Trophoblast cell (in vitro differentiated cells and primary cell): Measurements from ENCODE around the gene COL25A1.

Experiments used
- DNase-seq, 2 donors: peaks; one replicate each; pipeline ENCODE4 v3.0.0-alpha.2; 2016
- H2AFZ ChIP-seq: 2 replicates; pipeline ENCODE4 v1.6.1; 2013; ENCODE audit warnings: low read length, moderate library complexity, mild to moderate bottlenecking; ENCODE audit not compliant: insufficient read depth, poor library complexity
- H2AK5ac ChIP-seq: 2 replicates; pipeline ENCODE4 v1.6.1; 2013; ENCODE audit warnings: mild to moderate bottlenecking, low read length
- H2BK120ac ChIP-seq: 2 replicates; pipeline ENCODE4 v1.6.1; 2013; ENCODE audit warnings: low read length, mild to moderate bottlenecking, moderate library complexity; ENCODE audit not compliant: insufficient read depth, poor library complexity
- H2BK12ac ChIP-seq: 2 replicates; pipeline ENCODE4 v1.6.1; 2013; ENCODE audit warnings: mild to moderate bottlenecking, low read length, moderate library complexity
- H2BK5ac ChIP-seq: 2 replicates; pipeline ENCODE4 v1.6.1; 2013; ENCODE audit warnings: low read length, low read depth, moderate library complexity, mild to moderate bottlenecking; ENCODE audit not compliant: poor library complexity
- H3K14ac ChIP-seq: 2 replicates; pipeline ENCODE4 v1.6.1; 2013; ENCODE audit warnings: mild to moderate bottlenecking, low read length
- H3K18ac ChIP-seq: 2 replicates; pipeline ENCODE4 v1.6.1; 2013; ENCODE audit warnings: mild to moderate bottlenecking, low read length
- H3K23ac ChIP-seq: 2 replicates; pipeline ENCODE4 v1.6.1; 2013; ENCODE audit warnings: low read length
- H3K27ac ChIP-seq: 2 replicates; pipeline ENCODE4 v1.5.1; 2013; ENCODE audit warnings: low read depth, mild to moderate bottlenecking, inconsistent platforms, low read length, moderate library complexity
- H3K27me3 ChIP-seq: 2 replicates; pipeline ENCODE4 v1.6.1; 2013; ENCODE audit warnings: inconsistent platforms, mild to moderate bottlenecking, low read length, moderate library complexity; ENCODE audit not compliant: insufficient read depth
- H3K36me3 ChIP-seq, 2 experiments: 1 replicate in 1 of 2; 2 replicates in 1 of 2; pipeline ENCODE4 v1.6.1; 2013; ENCODE audit warnings: low read length in 2 of 2, mild to moderate bottlenecking in 2 of 2, moderate library complexity in 1 of 2; ENCODE audit not compliant: insufficient read depth in 2 of 2, control insufficient read depth in 1 of 2
- H3K4ac ChIP-seq: 2 replicates; pipeline ENCODE4 v1.6.1; 2013; ENCODE audit warnings: low read depth, mild to moderate bottlenecking, low read length, moderate library complexity
- H3K4me1 ChIP-seq, 2 experiments: 1 replicate in 1 of 2; 2 replicates in 1 of 2; pipeline ENCODE4 v1.6.1; 2013; ENCODE audit warnings: low read length in 2 of 2, mild to moderate bottlenecking in 2 of 2, moderate library complexity in 1 of 2; ENCODE audit not compliant: insufficient read depth in 2 of 2, control insufficient read depth in 1 of 2
- H3K4me2 ChIP-seq: 2 replicates; pipeline ENCODE4 v1.6.1; 2013; ENCODE audit warnings: inconsistent platforms, mild to moderate bottlenecking, low read length, moderate library complexity
- H3K4me3 ChIP-seq: 2 replicates; pipeline ENCODE4 v1.5.1; 2013; ENCODE audit warnings: mild to moderate bottlenecking, low read depth, low read length, inconsistent platforms
- H3K79me1 ChIP-seq: one replicate; pipeline ENCODE4 v1.6.1; 2013; ENCODE audit warnings: low read length
- H3K79me2 ChIP-seq: 2 replicates; pipeline ENCODE4 v1.6.1; 2013; ENCODE audit warnings: low read length, mild to moderate bottlenecking; ENCODE audit not compliant: control insufficient read depth, insufficient read depth, poor library complexity
- H3K9ac ChIP-seq: 2 replicates; pipeline ENCODE4 v1.6.1; 2013; ENCODE audit warnings: mild to moderate bottlenecking, low read length
- H3K9me3 ChIP-seq: 2 replicates; pipeline ENCODE4 v1.6.1; 2013; ENCODE audit warnings: low read depth, mild to moderate bottlenecking, control low read depth, inconsistent platforms, low read length; ENCODE audit not compliant: insufficient read depth
- H4K12ac ChIP-seq: 2 replicates; pipeline ENCODE4 v1.6.1; 2013; ENCODE audit warnings: low read depth, mild to moderate bottlenecking, low read length, moderate library complexity
- H4K8ac ChIP-seq: 2 replicates; pipeline ENCODE4 v1.6.1; 2013; ENCODE audit warnings: low read depth, mild to moderate bottlenecking, low read length, moderate library complexity
- H4K91ac ChIP-seq: one replicate; pipeline ENCODE4 v1.6.1; 2013; ENCODE audit warnings: low read depth, mild to moderate bottlenecking, low read length, moderate library complexity
- WGBS: extraction: QIAGEN DNeasy Blood & Tissue Kit; methylation state at CpG from one replicate; pipeline ENCODE4 v1.1.7; 2013; ENCODE audit warnings: missing lambda C conversion rate; ENCODE audit not compliant: insufficient read length, insufficient coverage; ENCODE audit errors: extremely low coverage; 5-methylcytosine and 5-hydroxymethylcytosine counted together

The COL25A1 gene

DNA sequence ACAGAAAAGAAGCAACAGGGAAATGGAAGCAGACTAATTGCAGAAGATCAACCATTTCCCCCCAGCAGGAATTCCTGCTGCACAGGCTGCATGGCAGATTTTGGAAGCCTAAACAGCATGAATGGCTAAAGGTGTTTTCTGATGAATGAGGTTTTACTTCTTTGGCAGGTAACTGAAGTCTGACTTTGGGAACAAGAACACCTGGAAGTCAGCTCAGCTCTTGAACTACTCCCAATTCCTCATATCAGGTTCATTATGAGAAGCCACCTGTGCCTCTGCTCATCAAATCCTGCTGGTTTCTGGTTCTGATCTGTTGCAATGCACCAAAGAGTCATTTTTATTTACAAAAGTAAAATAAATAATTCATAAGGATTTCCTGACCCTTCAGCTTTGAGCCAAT, 139.0 kb downstream of the COL25A1 start:
- Histone ChIP-seq H3K14ac (no peak overlapping the region), H3K18ac (no peak overlapping the region), H2AFZ (no peak overlapping the region), H3K79me2 (no peaks in the 10 kb centered on the region), H4K12ac (no peak overlapping the region), H3K27ac (no peak overlapping the region), H2BK5ac (no peak overlapping the region), H2BK12ac (no peak overlapping the region), H3K4me1 (peaks cover 0 to 7% of the 10 kb centered on the region in 2 experiments), H3K36me3 (no peaks in the 10 kb centered on the region), H3K4me3 (no peak overlapping the region), H3K4ac (no peak overlapping the region), H2BK120ac (no peak overlapping the region), H4K91ac (no peak overlapping the region), H3K9me3 (no peaks in the 10 kb centered on the region), H2AK5ac (no peak overlapping the region), H3K9ac (no peak overlapping the region), H3K4me2 (no peak overlapping the region), H3K27me3 (no peaks in the 10 kb centered on the region), H4K8ac (no peak overlapping the region), H3K79me1 (no peaks in the 10 kb centered on the region), H3K23ac (no peak overlapping the region)
- DNase-seq = no peak

DNA sequence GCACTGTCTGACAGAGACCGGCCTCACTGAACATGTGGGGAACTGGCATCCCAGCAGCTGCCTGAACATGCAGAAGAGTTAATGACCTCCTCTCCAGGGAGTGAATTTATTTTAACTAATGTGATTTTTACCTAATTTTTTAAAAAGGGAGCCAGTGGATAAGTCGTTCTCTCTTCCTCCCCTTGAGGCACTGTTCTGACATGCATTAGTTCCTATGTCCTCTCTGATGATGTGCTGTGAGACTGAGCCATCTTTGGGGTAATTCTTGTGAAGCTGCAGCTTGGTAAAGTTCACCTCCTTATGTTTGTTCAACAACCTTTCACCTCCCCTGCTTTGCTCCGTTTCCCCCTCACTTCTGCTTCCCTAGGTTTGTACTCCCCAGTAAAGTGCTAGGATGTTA, 139.7 kb downstream of the COL25A1 start:
- no peaks in the 10 kb centered on the region for H3K79me1 ChIP-seq
- H3K9me3 ChIP-seq = no peaks in the 10 kb centered on the region
- no peak overlapping the region for H3K18ac ChIP-seq
- H4K12ac ChIP-seq = no peak overlapping the region
- H2AK5ac ChIP-seq = no peak overlapping the region
- H3K27ac ChIP-seq = no peak overlapping the region
- no peaks in the 10 kb centered on the region for H3K36me3 ChIP-seq
- H3K9ac ChIP-seq = no peak overlapping the region
- H3K23ac ChIP-seq = no peak overlapping the region
- DNase-seq = no peak
- no peak overlapping the region for H3K14ac ChIP-seq
- H3K4me1 ChIP-seq = peaks cover 0 to 7% of the 10 kb centered on the region in 2 experiments
- no peaks in the 10 kb centered on the region for H3K79me2 ChIP-seq
- no peak overlapping the region for H2BK12ac ChIP-seq
- no peak overlapping the region for H4K91ac ChIP-seq
- H2BK5ac ChIP-seq = no peak overlapping the region
- H3K27me3 ChIP-seq = no peaks in the 10 kb centered on the region
- H3K4me3 ChIP-seq = no peak overlapping the region
- no CpG with 5 or more reads among the region's 3 CpGs for WGBS
- H2BK120ac ChIP-seq = no peak overlapping the region
- H3K4me2 ChIP-seq = no peak overlapping the region
- no peak overlapping the region for H2AFZ ChIP-seq
- H4K8ac ChIP-seq = no peak overlapping the region
- H3K4ac ChIP-seq = no peak overlapping the region

DNA sequence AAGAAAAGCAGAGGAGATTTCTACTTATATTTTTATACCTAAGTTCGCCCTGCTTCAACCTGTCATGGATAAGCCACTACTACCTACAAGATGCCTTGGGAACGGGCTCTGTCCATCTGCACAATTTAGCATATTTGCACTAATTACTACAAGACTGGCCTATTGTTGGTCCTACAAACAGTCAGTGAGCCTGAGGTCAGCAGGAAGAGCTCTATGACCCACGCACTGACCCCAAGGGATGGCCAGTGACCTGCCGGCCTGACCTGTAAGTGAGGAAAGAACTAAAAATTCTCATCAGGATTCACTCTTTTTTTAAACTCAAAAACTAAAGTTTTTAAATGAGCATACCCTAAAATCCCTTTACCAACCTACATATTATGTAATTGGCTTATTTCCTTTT, 142.0 kb downstream of the COL25A1 start:
- no peak overlapping the region for H3K18ac ChIP-seq
- no peaks in the 10 kb centered on the region for H3K27me3 ChIP-seq
- no peak overlapping the region for H2BK5ac ChIP-seq
- no peak overlapping the region for H3K23ac ChIP-seq
- H4K12ac ChIP-seq = no peak overlapping the region
- no peak for DNase-seq
- no peak overlapping the region for H3K27ac ChIP-seq
- no peak overlapping the region for H2AFZ ChIP-seq
- H3K4ac ChIP-seq = no peak overlapping the region
- no peak overlapping the region for H3K4me3 ChIP-seq
- H3K9me3 ChIP-seq = no peaks in the 10 kb centered on the region
- H2BK12ac ChIP-seq = no peak overlapping the region
- H4K91ac ChIP-seq = no peak overlapping the region
- H2BK120ac ChIP-seq = no peak overlapping the region
- no peak overlapping the region for H3K9ac ChIP-seq
- WGBS = no CpG with 5 or more reads among the region's 4 CpGs
- H4K8ac ChIP-seq = no peak overlapping the region
- H3K79me1 ChIP-seq = no peaks in the 10 kb centered on the region
- peaks cover 0 to 7% of the 10 kb centered on the region in 2 experiments for H3K4me1 ChIP-seq
- no peak overlapping the region for H2AK5ac ChIP-seq
- H3K36me3 ChIP-seq = no peaks in the 10 kb centered on the region
- no peak overlapping the region for H3K4me2 ChIP-seq
- H3K14ac ChIP-seq = no peak overlapping the region
- H3K79me2 ChIP-seq = no peaks in the 10 kb centered on the region

DNA sequence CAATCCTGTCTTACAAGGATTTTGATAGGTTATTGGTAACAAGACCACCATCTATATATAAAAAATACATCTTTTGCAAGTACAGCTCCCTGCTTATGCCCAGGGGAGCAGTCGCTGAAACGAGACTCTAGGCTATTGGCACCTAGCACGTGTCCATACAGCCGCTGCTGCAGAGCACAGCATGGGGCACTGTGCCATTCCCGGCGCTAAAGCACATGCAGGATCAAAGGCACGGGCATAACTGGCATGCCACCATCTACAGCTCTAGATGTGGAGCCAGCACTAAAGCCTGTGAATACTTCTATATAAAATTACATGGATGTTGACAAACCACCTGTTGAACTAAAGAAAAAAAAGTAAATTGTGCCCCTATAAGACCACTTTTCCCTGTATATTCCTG, 144.8 kb downstream of the COL25A1 start:
- Histone ChIP-seq H4K91ac (no peak overlapping the region), H3K79me2 (no peaks in the 10 kb centered on the region), H4K8ac (no peak overlapping the region), H3K27me3 (no peaks in the 10 kb centered on the region), H3K4ac (no peak overlapping the region), H3K4me1 (peaks cover 0 to 2% of the 10 kb centered on the region in 2 experiments), H3K23ac (no peak overlapping the region), H4K12ac (no peak overlapping the region), H3K9me3 (no peaks in the 10 kb centered on the region), H3K14ac (no peak overlapping the region), H2BK5ac (no peak overlapping the region), H2BK120ac (no peak overlapping the region), H3K18ac (no peak overlapping the region), H3K27ac (no peak overlapping the region), H3K79me1 (no peaks in the 10 kb centered on the region), H2AFZ (no peak overlapping the region), H3K36me3 (no peaks in the 10 kb centered on the region), H3K4me3 (no peak overlapping the region), H2AK5ac (no peak overlapping the region), H2BK12ac (no peak overlapping the region), H3K9ac (no peak overlapping the region), H3K4me2 (no peak overlapping the region)
- DNase-seq = no peak
- no CpG with 5 or more reads among the region's 7 CpGs for WGBS
